HG02763 (cell line): ENCODE data around the gene TNFSF10.
"Not testable (repeated sequence)": the region's sequence is repeated elsewhere in the genome, so short reads cannot be mapped to it uniquely, and the experiment has no call there.

ENCODE experiments used
- ATAC-seq: cut with Tn5 transposase; IDR thresholded peaks from one replicate; pipeline ENCODE4 v1.9.1; 2021; ENCODE audit warnings: mild to moderate bottlenecking, moderate library complexity; ENCODE audit not compliant: unreplicated experiment

Gene TNFSF10

DNA sequence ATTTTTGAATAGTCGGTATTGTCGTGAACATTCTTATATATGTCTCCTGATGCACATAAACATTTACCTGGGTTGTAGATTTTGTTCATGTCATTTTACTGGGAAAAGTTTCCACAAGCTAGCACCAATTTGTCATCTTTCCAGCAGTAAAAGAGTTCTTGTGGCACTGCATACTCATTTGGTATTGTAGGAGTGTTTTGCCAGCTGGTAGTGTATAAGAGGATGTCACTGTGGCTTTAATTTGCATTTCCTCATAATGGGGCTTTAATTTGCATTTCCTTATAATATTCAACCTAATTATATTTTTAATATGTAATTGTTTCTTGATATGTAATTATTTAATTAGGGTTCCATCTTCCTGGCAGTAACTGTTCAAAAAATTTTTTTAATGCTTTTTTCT lies 21.2 kb upstream of the TNFSF10 start:
- ATAC-seq: no peak

DNA sequence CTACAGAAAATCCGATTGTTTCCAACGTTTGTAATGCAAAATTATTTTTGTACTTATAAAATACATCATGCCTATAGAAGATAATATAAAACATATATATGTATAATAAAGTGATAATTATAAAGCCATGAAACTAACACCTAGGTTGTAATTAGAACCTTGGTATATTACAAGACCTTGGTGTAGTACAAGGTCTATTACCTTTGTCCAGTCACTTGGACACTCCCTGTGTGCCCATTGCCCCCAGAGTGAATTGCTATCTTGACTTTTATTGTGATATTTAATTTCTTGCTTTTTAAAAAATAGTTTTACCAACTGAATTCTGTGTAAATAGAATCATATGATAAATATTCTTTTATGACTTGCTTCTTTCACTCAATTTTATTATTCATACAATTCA lies 20.7 kb upstream of the TNFSF10 start:
- ATAC-seq: no peak

DNA sequence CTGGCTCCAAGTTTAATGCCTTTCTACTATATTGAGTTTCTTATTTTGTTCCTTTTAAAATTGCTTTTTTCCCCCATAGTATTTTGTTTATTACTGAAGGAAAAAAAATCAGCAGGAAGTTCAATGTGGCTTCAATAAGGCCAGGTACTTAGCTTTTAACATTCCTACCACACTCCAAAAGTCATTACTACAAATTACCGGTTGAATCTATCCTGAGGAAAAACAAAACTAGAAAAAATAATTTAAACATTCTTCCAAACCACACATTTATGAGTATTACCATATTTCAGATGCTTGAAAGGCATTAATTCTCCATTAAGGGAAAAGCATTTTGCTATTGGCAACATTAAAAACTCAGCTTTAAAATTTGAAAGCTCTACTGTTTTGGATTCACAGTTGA lies 20.2 kb upstream of the TNFSF10 start:
- no peak for ATAC-seq

DNA sequence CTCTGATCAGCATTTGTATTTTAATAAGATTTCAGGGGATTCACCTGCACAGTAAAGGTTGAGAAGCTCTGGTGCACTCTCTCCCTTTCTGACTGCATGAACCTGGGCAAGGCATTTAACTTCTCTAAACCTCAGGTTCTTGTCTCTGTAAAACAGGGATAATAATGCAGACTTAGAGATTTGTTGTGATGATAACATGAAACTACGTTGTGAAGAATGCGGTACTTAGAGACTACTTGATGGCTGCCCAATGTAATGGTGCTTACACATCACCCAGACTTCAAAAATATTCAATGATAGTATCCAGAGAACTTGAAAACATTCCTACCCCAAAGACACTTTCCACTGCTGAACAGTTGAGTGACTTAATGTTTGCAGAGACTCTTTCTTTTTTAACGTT lies 19.8 kb upstream of the TNFSF10 start:
- no peak for ATAC-seq

DNA sequence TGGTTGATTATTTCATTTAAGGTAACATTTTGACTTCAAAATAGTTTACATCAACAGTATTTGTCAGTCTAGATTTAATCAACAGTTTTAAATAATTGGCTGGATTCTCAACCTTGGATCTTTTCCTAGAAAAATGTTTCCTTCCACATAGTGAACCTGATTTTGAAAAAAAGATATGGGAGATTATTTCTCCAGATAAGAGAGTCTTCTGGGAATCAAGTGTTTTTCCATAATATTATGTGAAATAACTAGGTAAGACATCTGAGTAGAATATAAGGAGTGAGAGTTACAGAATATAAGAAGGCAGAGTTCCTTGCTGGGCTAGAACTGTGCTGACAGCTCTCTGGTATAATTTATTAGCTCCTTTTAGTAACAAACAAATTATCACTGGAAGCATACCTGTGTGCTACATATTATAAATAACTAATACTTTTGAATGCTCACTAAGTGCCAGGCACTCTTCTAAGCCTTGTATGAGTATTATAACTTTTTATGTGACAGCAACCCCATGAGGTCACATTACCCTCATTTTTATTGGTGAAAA lies 18.8 kb upstream of the TNFSF10 start:
- no peak for ATAC-seq

DNA sequence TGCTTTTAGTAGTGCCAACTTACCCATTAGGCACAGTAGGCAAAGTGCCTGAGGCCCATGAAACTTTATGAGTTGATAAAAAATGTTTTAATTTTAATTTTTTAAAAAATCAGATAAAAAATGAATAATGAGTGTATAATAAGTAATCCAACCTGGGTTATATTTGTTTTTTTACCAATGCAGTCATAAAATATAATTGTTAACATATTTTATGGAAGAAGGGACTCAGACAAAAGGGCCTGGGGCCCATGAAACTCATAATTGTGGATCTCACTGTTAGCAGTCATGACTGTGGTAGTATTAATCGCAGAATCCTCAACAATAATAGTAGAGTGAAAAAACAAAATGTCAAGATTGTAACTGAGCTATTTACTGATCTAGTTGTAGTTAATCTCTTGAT lies 16.8 kb upstream of the TNFSF10 start:
- no peak for ATAC-seq

DNA sequence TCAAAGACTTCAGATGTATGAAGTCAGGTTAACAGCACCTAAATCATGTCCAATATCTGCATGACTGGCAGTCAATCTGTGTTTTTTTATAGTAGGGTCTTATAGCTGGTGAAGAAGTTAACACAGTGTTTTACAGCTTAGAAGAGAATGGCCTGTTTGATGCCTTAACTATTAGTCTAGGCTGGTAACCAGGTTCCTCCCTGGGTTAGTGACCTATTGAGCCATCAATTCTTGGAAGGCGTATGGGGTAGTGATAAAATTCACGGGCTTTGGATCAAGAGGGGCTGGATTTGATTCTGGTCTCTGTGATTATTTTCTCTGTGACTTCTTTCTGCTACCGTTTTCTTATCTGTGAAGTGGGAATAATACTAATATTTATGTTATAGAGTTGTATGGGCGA lies 16.0 kb upstream of the TNFSF10 start:
- ATAC-seq: no peak

DNA sequence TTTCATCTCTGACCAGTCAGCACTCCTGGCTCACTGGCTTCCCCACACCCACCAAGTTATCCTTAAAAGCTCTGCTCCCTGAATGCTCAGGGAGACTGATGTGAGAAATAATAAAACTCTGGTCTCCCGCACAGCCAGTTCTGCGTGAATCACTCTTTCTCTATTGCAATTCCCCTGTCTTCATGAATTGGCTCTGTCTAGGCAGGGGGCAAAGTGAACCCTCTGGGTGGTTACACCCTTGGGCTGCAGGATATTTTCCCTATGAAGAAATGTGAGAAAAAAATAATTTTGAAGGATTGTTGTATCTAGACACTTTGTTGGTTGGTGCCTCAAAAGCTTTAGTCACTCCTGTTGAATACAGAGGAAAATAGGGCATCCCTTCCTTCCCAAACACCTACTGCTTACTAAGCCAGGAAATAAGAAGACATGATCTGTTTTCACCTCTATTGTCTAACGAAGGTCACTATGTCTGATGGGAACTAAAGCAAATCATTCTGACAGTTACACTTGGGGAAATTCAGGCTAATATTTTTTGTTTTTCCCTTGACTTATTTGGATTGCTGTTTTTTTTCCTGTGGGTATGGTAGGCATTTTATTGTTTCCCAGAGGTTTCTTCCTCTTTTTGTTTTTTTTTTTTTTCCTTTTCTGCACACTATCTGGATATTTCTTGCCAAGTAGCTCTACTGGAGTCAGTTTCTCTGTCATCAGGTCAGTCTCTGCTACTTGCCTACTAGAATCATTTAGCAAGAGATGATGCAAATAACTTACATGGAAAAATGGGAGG lies 15.3 kb upstream of the TNFSF10 start:
- ATAC-seq: no peak

DNA sequence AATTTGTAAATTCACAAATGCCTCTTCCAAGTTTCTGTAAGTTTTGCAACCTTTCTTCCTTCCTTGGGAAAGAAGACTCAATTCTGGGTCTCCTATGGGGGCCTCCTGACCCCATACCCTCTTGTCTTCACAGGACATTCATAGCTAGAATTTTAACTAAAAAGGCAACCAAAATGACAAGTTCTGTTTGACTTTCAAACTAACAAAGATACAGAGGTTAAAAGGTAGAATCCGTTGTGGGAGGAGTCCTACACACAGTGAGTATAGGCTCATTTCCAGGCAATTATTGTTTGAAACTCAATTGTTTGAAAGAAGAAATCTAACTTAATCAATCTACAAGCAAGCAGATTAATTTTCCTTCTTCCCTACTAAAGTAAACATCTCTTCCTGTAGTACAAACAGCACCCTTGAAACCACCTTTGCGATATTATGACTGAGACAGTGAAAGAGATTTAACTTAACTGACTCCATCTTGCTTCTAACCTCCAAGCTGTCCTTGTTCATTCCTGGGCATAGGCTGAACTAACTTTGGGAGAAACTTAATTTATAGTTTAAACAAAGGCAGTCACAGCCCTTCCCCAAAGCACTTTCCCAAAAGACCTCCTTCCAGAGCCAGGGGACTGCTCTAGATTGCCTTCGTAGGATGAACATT lies 14.4 kb upstream of the TNFSF10 start:
- ATAC-seq: no peak

DNA sequence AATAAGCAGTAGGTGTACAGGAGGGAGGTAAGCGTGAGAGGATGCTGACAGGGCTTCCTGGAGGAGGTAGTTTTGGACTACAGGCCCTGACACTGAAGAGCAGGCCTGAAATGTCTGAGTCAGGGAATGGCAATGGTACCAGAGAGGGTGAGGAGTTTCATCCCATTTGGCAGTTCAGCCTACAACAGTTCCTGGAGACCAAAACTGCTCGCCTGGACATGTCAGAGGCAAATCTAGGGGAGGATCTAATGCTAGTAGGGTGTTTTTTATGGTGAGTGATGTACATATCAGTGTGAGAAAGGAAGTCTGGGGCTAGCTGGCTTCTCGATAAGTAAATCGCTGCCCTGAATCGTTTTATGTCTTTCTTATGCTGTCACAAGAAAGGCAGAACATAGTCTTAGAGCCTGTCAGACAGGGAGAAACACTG lies 13.8 kb upstream of the TNFSF10 start:
- no peak for ATAC-seq

DNA sequence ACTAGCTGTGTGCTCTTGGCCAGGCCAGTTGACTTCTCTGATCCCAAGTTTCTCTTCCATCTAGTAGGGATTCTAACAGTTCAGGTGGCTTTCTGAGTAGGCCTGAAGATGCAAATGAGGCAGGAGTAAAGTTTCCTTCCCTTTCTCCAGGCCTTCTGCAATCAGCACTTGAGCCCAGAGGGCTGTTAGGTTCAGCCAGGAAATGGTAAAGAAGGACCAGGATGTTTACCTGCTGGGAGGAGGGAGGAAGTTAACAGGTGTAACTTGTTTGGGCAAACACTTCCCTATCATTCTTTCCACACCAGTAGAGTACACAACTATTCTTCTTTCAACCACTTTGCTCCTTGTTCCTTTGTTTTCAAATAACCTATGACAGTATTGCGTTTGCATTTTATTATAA lies 13.3 kb upstream of the TNFSF10 start:
- ATAC-seq: no peak

DNA sequence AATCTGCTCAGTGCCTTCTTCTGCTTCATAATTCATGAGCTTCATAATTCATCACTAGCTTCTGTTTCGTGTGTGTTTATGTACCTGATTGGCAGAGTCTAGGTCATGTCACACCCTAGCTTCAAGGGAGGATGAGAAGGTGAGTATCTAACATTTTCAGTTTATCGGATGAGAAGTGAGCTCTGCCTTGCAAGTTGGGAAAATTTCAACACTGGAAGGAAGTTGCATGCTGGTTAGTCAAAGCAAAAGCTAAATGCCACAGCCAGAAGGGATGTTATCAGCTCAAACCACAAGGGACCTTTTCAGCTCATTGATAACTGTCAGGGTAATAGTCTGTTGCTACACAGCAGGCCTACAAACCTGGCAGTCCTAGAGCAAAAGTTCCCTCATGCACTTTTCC lies 7.3 kb upstream of the TNFSF10 start:
- no peak for ATAC-seq

DNA sequence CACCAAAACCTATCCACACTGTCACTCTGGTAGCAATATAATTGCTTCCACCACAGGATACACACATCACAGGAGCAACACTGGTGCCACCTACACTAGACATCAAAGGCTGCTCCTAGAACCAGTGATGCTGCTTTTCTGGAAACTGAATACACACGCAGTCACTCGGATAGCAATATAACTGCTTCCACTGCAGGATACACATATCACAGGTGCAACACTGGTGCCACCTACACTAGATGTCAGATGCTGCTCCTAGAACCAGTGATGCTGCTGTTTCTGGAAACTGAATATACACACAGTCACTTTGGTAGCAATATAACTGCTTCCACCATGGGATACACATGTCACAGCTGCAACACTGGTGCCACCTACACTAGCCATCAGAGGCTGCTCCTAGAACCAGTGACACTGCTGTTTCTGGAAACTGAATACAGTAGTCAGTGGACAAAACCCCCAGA lies 6.9 kb upstream of the TNFSF10 start:
- no peak for ATAC-seq

DNA sequence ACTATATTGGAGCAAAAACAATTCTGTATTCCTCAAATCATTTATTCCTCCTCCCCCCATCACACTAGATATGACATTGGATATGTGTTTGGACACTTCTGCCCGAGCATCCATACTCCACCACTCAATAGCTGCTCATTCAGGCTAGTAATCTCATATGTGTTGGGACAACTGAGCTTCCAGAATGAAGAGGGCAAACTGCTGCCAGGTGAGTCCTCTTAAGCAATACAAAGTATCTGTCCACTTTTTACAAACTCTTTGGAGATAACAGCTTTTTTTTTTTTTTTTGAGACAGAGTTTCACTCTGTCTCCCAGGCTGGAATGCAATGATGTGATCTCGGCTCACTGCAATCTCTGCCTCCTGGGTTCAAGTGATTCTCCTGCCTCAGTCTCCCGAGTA lies 5.4 kb upstream of the TNFSF10 start:
- no peak for ATAC-seq

DNA sequence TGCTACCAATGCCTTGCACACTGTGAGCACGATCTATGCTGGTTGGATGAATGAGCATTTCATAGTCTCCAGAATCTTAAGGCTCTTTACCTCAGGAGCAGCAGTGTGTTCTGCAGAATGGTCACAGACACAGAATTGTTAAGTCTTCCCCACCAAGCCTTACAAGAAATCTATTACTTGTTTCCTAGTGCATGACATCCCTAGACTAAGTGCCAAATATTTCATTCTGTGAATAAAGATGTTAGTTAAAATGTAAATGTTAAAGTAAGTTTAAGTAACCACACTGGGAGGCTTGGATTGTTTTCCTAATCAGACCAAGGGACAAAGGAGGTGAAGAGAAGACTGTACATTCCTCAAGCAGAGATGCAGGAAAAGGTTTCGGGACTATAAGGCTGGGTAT lies 4.1 kb upstream of the TNFSF10 start:
- no peak for ATAC-seq

DNA sequence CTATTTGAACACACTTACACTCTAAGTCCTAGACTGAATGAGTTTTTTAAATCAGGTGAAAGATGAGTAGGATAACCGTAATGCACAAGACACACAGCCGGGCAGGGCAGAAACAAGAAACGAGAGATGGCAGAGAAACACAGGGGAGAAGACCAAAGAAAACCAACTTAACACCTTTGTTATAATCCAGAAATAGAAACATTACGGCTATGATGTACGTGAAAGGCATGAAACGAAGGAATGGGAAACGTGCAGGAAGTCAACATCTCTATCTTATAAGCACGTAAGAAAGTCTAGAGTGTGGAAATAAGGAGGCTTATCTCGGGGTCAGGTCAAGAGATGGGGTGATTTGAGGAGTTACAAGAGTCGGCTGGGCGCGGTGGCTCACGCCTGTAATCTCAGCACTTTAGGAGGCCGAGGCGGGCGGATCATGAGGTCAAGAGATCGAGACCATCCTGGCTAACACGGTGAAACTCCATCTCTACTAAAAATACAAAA lies 1.9 kb upstream of the TNFSF10 start:
- no peak for ATAC-seq

DNA sequence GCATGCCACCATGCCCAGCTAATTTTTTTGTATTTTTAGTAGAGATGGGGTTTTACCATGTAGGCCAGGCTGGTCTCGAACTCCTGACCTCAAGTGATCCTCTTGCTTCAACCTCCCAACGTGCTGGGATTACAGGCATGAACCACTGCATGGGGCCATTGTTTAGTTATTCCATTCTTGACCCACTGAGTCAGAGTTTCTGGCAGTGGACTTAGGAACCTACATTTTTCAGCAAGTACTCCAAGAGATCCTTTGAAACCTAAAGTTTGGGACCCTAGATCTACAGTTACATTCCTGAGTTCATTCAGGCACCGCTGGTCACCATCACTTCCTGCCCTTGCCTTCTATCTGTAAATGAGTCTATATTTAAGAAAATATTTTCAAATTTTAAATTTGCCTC lies 1.4 kb upstream of the TNFSF10 start:
- no peak for ATAC-seq

DNA sequence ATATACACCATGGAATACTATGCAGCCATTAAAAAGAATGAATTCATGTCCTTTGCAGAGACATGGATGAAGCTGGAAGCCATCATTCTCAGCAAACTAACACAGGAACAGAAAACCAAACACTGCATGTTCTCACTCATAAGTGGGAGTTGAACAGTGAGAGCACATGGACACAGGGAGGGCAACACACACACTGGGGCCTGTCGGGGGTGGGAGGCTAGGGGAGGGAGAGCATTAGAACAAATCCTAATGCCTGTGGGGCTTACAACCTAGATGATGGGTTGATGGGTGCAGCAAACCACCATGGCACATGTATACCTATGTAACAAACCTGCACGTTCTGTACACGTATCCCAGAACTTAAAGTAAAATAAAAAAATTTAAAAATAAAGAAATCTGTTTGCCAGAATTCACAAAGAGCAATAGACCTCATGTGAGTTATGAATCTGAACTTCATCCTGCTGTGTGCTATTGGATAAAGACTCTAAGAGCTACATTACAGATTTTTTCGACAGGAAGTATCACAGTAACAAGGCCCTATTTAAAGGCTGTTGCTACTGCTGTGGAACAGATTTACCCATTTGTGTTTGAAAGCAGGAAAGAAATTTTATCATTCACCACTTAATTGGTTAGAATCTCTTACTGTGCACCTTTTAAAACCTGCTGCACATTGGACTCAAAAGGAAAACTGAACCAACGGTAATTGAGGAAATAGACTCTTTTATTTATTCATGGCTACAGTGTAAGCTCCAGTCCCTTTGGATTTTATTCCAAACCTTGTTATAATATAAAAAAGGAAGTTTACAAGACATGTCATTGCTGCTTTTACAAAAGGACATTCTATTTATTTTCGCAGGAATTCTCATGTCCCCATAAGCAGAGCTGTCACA lies 1.1 kb downstream of the TNFSF10 start:
- ATAC-seq: not testable (repeated sequence)

DNA sequence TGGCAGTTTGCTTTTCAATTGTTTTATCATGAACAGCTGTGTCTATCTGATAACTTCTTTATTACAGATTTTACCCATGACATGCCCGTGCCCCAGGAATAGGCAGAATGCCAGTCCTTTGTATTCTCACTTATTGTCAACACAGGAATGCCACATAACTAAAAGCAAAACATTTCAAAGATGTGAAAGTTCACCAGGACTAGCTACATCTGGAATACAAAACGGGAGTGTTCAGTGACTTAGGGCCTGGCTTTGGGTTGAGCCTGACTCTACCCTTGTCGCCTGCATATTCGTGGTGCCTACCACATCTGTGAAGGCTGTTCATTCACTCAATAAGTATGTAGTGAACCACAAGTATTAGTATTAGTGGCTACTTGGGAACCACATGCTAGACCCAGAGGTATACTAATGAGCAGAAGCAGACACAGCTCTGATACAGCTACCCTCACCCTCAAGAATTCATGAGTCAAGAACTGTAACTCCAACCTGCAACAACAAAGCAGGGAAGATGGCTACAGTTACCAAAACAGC lies 2.9 kb downstream of the TNFSF10 start:
- peak; percentile 32 for ATAC-seq

DNA sequence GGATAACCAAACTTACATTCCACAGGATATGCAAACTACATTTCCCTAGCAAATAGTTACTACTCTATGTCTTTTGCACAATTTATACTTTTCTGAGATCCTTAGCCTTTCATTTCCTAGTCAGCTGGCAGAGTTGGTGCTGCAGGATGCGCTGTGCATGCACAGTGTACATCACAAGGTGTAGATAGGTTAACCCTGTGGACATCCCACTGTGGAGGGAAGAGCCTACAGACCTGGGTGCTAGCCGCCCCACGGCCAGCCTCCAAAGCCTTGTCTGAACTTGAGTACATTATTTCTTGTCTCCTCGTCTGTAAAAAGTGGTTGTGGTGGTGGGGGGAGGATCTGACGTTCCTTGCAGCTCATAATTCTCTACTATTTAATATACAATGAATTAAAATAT lies 3.5 kb downstream of the TNFSF10 start:
- ATAC-seq: no peak
